ENCODE data around the gene LAMC1. TPM values are rescaled to one million over a fixed set of nuclear protein-coding genes. Genes with fewer than 3 reads are reported as not detected.

The LAMC1 gene
- total RNA-seq, 1 experiment from 2014 or later: 71.5 TPM

DNA sequence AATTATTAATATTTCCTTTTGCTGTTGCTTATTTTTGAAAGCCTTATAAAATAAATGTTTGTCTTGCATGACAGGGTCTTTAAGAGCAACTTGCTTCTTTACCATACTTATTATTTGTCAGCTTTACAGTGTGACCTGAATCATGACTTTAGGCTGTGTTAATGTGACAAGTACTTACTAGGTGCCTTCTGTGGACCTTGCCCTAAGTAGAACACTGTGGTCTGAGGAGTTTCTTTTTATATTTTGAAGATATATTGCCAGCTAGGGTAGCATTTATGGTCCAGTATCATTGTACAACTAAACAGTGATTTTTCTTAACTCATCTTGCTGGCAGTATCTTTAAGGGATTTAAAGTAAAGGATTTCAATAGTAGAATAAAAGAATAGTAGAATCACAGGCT is 117.4 kb downstream of the LAMC1 start:
- TF ChIP-seq EZH2 (IDR thresholded peaks at IDR 0.05; ENCODE audit: low read length, unreplicated experiment) (no peak), EZH2phosphoT487 (IDR thresholded peaks at IDR 0.05; ENCODE audit: borderline replicate concordance, low read length) (no peak)
- TF ChIP-seq, protein P1, sequence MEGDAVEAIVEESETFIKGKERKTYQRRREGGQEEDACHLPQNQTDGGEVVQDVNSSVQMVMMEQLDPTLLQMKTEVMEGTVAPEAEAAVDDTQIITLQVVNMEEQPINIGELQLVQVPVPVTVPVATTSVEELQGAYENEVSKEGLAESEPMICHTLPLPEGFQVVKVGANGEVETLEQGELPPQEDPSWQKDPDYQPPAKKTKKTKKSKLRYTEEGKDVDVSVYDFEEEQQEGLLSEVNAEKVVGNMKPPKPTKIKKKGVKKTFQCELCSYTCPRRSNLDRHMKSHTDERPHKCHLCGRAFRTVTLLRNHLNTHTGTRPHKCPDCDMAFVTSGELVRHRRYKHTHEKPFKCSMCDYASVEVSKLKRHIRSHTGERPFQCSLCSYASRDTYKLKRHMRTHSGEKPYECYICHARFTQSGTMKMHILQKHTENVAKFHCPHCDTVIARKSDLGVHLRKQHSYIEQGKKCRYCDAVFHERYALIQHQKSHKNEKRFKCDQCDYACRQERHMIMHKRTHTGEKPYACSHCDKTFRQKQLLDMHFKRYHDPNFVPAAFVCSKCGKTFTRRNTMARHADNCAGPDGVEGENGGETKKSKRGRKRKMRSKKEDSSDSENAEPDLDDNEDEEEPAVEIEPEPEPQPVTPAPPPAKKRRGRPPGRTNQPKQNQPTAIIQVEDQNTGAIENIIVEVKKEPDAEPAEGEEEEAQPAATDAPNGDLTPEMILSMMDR (conservative IDR thresholded peaks at IDR 0.05; ENCODE audit: low read depth, low read length): no peak
- Histone ChIP-seq H2AFZ (ENCODE audit: low read length) (no peak overlapping the region), H3K9me3 (ENCODE audit: low read length) (no peaks in the 10 kb centered on the region), H3K27me3 (ENCODE audit: low read length) (no peaks in the 10 kb centered on the region), H3K4me2 (ENCODE audit: low read length) (no peak overlapping the region), H3K4me1 (ENCODE audit: insufficient read depth, low read length) (peaks cover 31% of the 10 kb centered on the region), H3F3A (ENCODE audit: low read length, unreplicated experiment) (peaks cover 5% of the 10 kb centered on the region), H3K79me2 (ENCODE audit: low read length) (no peaks in the 10 kb centered on the region), H3K27ac (ENCODE audit: low read length) (peak overlapping the region; percentile 96), H3K36me3 (ENCODE audit: low read depth, low read length) (peaks cover 44% of the 10 kb centered on the region), H3K9ac (ENCODE audit: low read length) (peak overlapping the region; percentile 61), H4K20me1 (ENCODE audit: low read length) (no peaks in the 10 kb centered on the region), H3K9me2 (replicated peaks; ENCODE audit: low read length) (no peaks in the 10 kb centered on the region), H3K4me3 (ENCODE audit: low read length) (no peak overlapping the region)
- ChIA-PET POLR2A (ENCODE audit: unreplicated experiment) (no interaction called here), CTCF (no interaction called here)
- intact Hi-C loops (cut with micrococcal nuclease): no loop called here
- no TSS peak for BruUV-seq (replicated peaks)
- DNase-seq: no peak
- no peak for ATAC-seq

GRCh38 chr1:183142171-183142570 is 119.0 kb downstream of the LAMC1 start:
- Histone ChIP-seq H3K9me2 (replicated peaks; ENCODE audit: low read length) (no peaks in the 10 kb centered on the region), H3K27ac (ENCODE audit: low read length) (no peak overlapping the region), H3F3A (ENCODE audit: low read length, unreplicated experiment) (peaks cover 5% of the 10 kb centered on the region), H3K79me2 (ENCODE audit: low read length) (no peaks in the 10 kb centered on the region), H3K9me3 (ENCODE audit: low read length) (no peaks in the 10 kb centered on the region), H3K9ac (ENCODE audit: low read length) (no peak overlapping the region), H2AFZ (ENCODE audit: low read length) (no peak overlapping the region), H4K20me1 (ENCODE audit: low read length) (no peaks in the 10 kb centered on the region), H3K4me2 (ENCODE audit: low read length) (no peak overlapping the region), H3K36me3 (ENCODE audit: low read depth, low read length) (peaks cover 32% of the 10 kb centered on the region), H3K4me1 (ENCODE audit: insufficient read depth, low read length) (peaks cover 31% of the 10 kb centered on the region), H3K4me3 (ENCODE audit: low read length) (no peak overlapping the region), H3K27me3 (ENCODE audit: low read length) (no peaks in the 10 kb centered on the region)
- TF ChIP-seq EZH2phosphoT487 (IDR thresholded peaks at IDR 0.05; ENCODE audit: borderline replicate concordance, low read length) (no peak), EZH2 (IDR thresholded peaks at IDR 0.05; ENCODE audit: low read length, unreplicated experiment) (no peak)
- TF ChIP-seq, protein P1 (conservative IDR thresholded peaks at IDR 0.05; ENCODE audit: low read depth, low read length): no peak
- CTCF ChIA-PET: no interaction called here
- POLR2A ChIA-PET (ENCODE audit: unreplicated experiment): no interaction called here
- no TSS peak for BruUV-seq (replicated peaks)
- ATAC-seq (no peak), DNase-seq (no peak)
- intact Hi-C loops (cut with micrococcal nuclease): no loop called here

DNA sequence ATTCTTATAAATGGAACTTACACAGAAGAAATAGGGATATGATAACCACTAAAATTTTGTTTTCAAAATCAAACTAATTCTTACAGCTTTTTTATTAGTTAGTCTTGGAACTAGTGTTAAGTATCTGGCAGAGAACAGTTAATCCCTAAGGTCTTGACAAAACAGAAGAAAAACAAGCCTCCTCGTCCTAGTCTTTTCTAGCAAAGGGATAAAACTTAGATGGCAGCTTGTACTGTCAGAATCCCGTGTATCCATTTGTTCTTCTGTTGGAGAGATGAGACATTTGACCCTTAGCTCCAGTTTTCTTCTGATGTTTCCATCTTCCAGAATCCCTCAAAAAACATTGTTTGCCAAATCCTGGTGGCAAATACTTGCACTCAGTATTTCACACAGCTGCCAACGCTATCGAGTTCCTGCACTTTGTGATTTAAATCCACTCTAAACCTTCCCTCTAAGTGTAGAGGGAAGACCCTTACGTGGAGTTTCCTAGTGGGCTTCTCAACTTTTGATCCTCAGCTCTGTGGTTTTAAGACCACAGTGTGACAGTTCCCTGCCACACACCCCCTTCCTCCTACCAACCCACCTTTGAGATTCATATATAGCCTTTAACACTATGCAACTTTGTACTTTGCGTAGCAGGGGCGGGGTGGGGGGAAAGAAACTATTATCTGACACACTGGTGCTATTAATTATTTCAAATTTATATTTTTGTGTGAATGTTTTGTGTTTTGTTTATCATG is 120.5 kb downstream of the LAMC1 start:
- Histone ChIP-seq H3K79me2 (ENCODE audit: low read length) (no peaks in the 10 kb centered on the region), H3K27ac (ENCODE audit: low read length) (no peak overlapping the region), H3K27me3 (ENCODE audit: low read length) (no peaks in the 10 kb centered on the region), H3K9me3 (ENCODE audit: low read length) (no peaks in the 10 kb centered on the region), H3K4me1 (ENCODE audit: insufficient read depth, low read length) (peaks cover 19% of the 10 kb centered on the region), H3K9me2 (replicated peaks; ENCODE audit: low read length) (no peaks in the 10 kb centered on the region), H4K20me1 (ENCODE audit: low read length) (no peaks in the 10 kb centered on the region), H3K4me2 (ENCODE audit: low read length) (no peak overlapping the region), H3F3A (ENCODE audit: low read length, unreplicated experiment) (peaks cover 5% of the 10 kb centered on the region), H3K36me3 (ENCODE audit: low read depth, low read length) (peaks cover 19% of the 10 kb centered on the region; the same call in 1 of the 2 replicates), H3K4me3 (ENCODE audit: low read length) (no peak overlapping the region), H2AFZ (ENCODE audit: low read length) (no peak overlapping the region), H3K9ac (ENCODE audit: low read length) (no peak overlapping the region)
- TF ChIP-seq EZH2 (IDR thresholded peaks at IDR 0.05; ENCODE audit: low read length, unreplicated experiment) (no peak), EZH2phosphoT487 (IDR thresholded peaks at IDR 0.05; ENCODE audit: borderline replicate concordance, low read length) (no peak)
- TF ChIP-seq, protein P1 (conservative IDR thresholded peaks at IDR 0.05; ENCODE audit: low read depth, low read length): no peak
- POLR2A ChIA-PET (ENCODE audit: unreplicated experiment): no interaction called here
- ATAC-seq: no peak
- no TSS peak for BruUV-seq (replicated peaks)
- intact Hi-C loops (cut with micrococcal nuclease): no loop called here
- CTCF ChIA-PET: no interaction called here
- no peak for DNase-seq

Data from PC-3 (cell line).